NT2/D1 (cell line): ENCODE data around the gene ZNF732.
"Not testable (repeated sequence)": the region's sequence is repeated elsewhere in the genome, so short reads cannot be mapped to it uniquely, and the experiment has no call there.

Experiments
- DNase-seq: peaks from one replicate; pipeline ENCODE4 v3.0.0-alpha.2; 2011; ENCODE audit warnings: low read depth, low spot score
- H3K27me3 ChIP-seq: 2 replicates; pipeline ENCODE4 v1.6.0; 2011; ENCODE audit warnings: mild to moderate bottlenecking; ENCODE audit not compliant: insufficient read length, insufficient read depth
- H3K36me3 ChIP-seq: 2 replicates; pipeline ENCODE4 v1.6.1; 2011; ENCODE audit warnings: mild to moderate bottlenecking, low read length, mixed read lengths; ENCODE audit not compliant: insufficient read depth, insufficient read length
- H3K4me1 ChIP-seq: 2 replicates; pipeline ENCODE4 v1.5.1; 2011; ENCODE audit not compliant: insufficient read depth, insufficient read length
- H3K4me3 ChIP-seq: 2 replicates; pipeline ENCODE4 v1.5.1; 2011; ENCODE audit warnings: low read depth; ENCODE audit not compliant: insufficient read length
- H3K9ac ChIP-seq: 2 replicates; pipeline ENCODE4 v1.6.0; 2011; ENCODE audit warnings: low read depth; ENCODE audit not compliant: insufficient read length
- H3K9me3 ChIP-seq: 2 replicates; pipeline ENCODE4 v1.5.1; 2011; ENCODE audit warnings: mild to moderate bottlenecking, low read length; ENCODE audit not compliant: insufficient read depth
- SUZ12 ChIP-seq: IDR thresholded peaks from 2 replicates; pipeline ENCODE4 v1.6.1; 2011; ENCODE audit not compliant: insufficient read length, insufficient read depth; ENCODE audit errors: extremely low read depth
- YY1 ChIP-seq: IDR thresholded peaks from 2 replicates; pipeline ENCODE4 v1.6.1; 2011; ENCODE audit not compliant: insufficient read length, insufficient read depth
- ZNF274 ChIP-seq: IDR thresholded peaks from 2 replicates; pipeline ENCODE4 v1.6.1; 2011; ENCODE audit warnings: mild to moderate bottlenecking, low read depth, low read length

Gene ZNF732

DNA sequence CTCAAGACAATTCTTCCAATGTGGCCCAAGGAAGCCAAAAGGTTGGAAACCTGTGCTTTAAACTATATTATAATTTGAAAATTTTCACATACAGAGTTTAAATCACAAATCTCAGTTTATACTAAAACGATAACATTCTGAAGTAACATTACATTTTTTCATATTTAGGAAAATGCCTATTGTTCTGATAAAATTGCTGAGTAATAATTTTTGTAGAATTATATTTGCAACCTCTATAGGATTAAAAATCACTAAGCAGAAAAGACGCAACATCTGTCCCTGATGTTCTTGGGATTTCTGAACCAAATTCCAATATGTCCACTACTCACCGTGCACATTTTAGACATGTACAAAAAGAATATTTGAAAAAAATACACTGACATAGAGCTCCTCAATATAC is 10.5 kb downstream of the ZNF732 start:
- Histone ChIP-seq H3K4me3 (no peak overlapping the region), H3K27me3 (no peaks in the 10 kb centered on the region), H3K4me1 (no peaks in the 10 kb centered on the region), H3K9me3 (peaks cover 57% of the 10 kb centered on the region), H3K36me3 (peaks cover 35% of the 10 kb centered on the region), H3K9ac (no peak overlapping the region)
- DNase-seq, result no peak
- no peak for TF ChIP-seq ZNF274
- TF ChIP-seq SUZ12, result no peak
- TF ChIP-seq YY1, result no peak

DNA sequence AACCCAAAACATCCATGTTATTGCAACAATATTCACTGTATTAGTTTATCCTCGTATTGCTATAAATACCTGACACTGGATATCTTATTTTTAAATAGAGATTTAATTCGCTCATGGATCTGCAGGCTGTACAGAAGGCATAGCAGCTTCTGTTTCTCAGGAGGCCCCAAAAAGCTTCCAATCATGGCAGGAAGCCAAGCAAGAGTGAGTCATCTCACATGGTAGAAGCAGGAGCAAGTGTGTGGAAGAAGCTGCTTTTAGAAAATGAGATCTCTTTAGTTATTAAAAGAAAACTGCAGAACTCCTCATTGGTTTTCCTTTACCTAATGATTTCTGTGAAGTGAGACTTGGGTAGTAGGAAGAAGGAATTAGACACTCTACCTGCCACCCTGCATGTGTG is 16.4 kb downstream of the ZNF732 start:
- Histone ChIP-seq H3K4me3 (no peak overlapping the region), H3K9ac (no peak overlapping the region), H3K4me1 (no peaks in the 10 kb centered on the region), H3K36me3 (peaks cover 30% of the 10 kb centered on the region), H3K9me3 (peaks cover 75% of the 10 kb centered on the region), H3K27me3 (no peaks in the 10 kb centered on the region)
- no peak for TF ChIP-seq SUZ12
- no peak for TF ChIP-seq ZNF274
- TF ChIP-seq YY1, result no peak
- no peak for DNase-seq

DNA sequence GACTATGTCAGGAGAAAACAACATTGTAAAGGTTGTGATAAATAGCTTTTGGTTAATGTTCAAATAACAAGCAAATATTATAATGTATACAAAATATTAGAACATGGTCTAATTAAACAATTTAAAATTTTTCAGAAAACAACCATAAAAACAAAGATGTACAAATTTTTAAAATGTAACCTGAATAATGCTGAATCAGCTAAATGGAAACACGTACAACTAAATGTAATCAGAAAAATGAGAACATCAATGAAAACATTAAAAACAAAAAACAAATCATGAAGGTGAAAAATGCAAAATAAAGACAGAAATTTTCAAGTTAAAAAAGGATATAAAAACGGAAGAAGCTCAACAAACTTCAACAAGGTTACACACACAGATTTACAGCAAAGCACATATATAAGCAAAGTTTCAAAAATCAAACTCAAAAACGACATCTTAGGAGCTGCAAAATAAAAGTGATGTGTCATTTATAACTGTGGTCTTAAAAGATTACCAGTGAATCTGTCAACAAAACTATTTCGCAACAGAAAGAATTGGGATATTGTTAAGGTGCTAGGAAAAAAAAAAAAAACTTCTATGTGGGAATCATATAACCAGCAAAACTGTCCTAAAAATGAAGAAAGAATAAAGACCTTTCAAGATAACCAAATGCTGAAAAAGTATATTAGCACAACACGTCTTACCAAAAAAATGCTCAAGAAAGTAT is 31.8 kb downstream of the ZNF732 start:
- Histone ChIP-seq H3K9me3 (peaks cover 100% of the 10 kb centered on the region), H3K4me3 (no peak overlapping the region), H3K9ac (no peak overlapping the region), H3K4me1 (no peaks in the 10 kb centered on the region), H3K36me3 (peaks cover 30% of the 10 kb centered on the region), H3K27me3 (no peaks in the 10 kb centered on the region)
- DNase-seq, result no peak
- TF ChIP-seq YY1 (no peak), SUZ12 (no peak), ZNF274 (no peak)

DNA sequence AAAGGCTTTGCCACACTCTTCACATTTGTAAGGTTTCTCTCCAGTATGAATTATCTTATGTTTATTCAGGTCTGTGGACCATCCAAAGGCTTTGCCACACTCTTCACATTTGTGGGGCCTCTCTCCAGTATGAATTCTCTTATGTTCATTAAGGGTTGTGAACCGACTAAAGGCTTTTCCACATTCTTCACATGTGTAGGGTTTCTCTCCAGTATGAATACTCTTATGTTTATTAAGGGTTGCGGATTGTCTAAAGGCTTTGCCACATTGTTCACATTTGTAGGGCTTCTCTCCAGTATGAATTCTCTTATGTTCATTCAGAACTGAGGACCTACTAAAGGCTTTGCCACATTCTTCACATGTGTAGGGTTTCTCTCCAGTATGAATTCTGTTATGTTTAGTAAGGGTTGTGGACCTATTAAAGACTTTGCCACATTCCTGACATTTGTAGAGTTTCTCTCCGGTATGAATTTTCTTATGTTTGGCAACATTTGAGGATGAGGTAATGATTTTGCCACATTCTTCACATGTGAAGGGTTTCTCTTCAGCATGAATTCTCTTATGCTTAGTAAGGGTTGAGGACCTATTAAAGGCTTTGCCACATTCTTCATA is 33.7 kb downstream of the ZNF732 start:
- Histone ChIP-seq H3K9me3 (peaks cover 100% of the 10 kb centered on the region), H3K27me3 (no peaks in the 10 kb centered on the region), H3K4me3 (no peak overlapping the region), H3K36me3 (peaks cover 35% of the 10 kb centered on the region), H3K9ac (no peak overlapping the region), H3K4me1 (no peaks in the 10 kb centered on the region)
- TF ChIP-seq ZNF274 (peak; percentile 95), SUZ12 (no peak), YY1 (no peak)
- no peak for DNase-seq

DNA sequence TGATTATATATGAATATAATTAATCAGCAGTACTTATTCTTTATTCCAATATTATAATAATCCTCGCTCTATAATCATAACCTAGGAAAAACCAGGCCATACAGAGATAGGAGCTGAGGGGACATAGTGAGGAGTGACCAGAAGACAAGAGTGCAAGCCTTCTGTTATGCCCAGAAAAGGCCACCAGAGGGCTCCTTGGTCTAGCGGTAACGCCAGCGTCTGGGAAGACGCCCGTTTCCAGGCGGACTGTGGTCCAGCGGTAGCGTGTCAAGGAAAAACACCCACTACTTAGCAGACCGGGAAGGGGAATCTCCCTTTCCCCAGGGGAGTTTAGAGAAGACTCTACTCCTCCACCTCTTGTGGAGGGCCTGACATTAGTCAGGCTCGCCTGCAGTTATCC is 46.0 kb downstream of the ZNF732 start:
- not testable (repeated sequence) for DNase-seq, H3K9ac ChIP-seq, H3K4me1 ChIP-seq, H3K27me3 ChIP-seq, H3K4me3 ChIP-seq
- Histone ChIP-seq H3K9me3 (peaks cover 82% of the 10 kb centered on the region), H3K36me3 (peaks cover 20% of the 10 kb centered on the region)

DNA sequence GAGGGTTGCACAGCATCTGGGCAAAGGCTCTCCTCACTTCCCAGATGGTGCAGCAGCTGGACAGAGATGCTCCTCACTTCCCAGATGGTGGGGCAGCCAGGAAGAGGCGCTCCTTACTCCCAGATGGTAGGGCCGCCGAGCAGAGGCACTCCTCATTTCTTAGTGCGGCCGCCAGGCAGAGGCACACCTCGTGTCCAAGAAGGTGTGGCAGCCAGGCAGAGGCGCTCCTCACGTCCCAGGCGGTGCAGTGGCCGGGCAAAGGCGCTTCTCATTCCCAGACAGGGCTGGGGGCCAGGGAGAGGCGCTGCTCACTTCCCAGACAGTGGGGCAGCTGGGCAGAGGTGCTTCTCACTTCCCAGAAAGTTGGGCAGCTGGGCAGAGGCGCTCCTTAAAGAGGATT is 48.8 kb downstream of the ZNF732 start:
- no peaks in the 10 kb centered on the region for H3K27me3 ChIP-seq
- peaks cover 90% of the 10 kb centered on the region for H3K9me3 ChIP-seq
- DNase-seq, result no peak
- peaks cover 15% of the 10 kb centered on the region for H3K36me3 ChIP-seq
- TF ChIP-seq SUZ12 (no peak), ZNF274 (no peak), YY1 (no peak)
- no peaks in the 10 kb centered on the region for H3K4me1 ChIP-seq
- no peak overlapping the region for H3K4me3 ChIP-seq
- H3K9ac ChIP-seq, result no peak overlapping the region

DNA sequence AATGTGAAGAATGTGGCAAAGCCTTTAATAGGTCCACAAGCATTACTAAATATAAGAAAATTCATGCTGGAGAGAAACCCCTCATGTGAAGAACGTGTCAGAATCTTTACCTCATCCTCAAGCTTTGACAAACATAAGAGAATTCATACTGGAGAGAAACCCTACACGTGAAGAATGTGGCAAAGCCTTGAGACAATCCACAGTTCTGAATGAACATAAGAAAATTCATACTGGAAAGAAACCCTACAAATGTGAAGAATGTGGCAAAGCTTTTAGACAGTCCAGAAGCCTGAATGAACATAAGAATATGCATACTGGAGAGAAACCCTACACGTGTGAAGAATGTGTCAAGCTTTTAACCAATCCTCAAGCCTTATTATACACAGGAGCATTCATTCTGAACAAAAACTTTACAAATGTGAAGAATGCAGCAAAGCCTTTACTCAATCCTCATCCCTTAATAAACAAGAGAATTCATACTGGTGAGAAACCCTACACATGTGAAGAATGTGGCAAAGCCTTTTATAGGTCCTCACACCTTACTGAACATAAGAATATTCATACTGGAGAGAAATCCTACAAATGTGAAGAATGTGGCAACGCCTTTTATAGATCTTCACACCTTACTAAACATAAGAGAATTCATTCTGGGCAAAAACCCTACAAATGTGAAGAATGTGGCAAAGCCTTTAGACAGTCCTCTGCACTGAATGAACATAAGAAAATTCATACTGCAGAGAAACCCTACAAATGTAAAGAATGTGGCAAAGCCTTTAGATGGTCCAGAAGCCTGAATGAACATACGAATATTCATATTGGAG is 51.1 kb downstream of the ZNF732 start:
- peak; percentile 84 for TF ChIP-seq ZNF274
- TF ChIP-seq YY1, result no peak
- no peak for TF ChIP-seq SUZ12
- no peak overlapping the region for H3K4me3 ChIP-seq
- no peaks in the 10 kb centered on the region for H3K27me3 ChIP-seq
- H3K36me3 ChIP-seq, result peaks cover 15% of the 10 kb centered on the region
- peaks cover 100% of the 10 kb centered on the region for H3K9me3 ChIP-seq
- no peak overlapping the region for H3K9ac ChIP-seq
- no peaks in the 10 kb centered on the region for H3K4me1 ChIP-seq
- DNase-seq, result no peak
